Colonic mucosa (tissue), 4 donors: ENCODE results near the gene CDKAL1. TPM values are rescaled to one million over a fixed set of nuclear protein-coding genes. Genes with fewer than 3 reads are reported as not detected.
"Not testable (repeated sequence)": the region's sequence is repeated elsewhere in the genome, so short reads cannot be mapped to it uniquely, and the experiment has no call there.

ENCODE experiments used
- DNase-seq: peaks from one replicate; pipeline ENCODE4 v3.0.0-alpha.2; 2020
- H3K27ac ChIP-seq: fragments of 200-600 bp; one replicate; pipeline ENCODE4 v1.8.0; 2021
- H3K27me3 ChIP-seq: fragments of 200-600 bp; one replicate; pipeline ENCODE4 v1.8.0; 2021
- H3K36me3 ChIP-seq: fragments of 200-600 bp; one replicate; pipeline ENCODE4 v1.8.0; 2021
- H3K4me1 ChIP-seq: fragments of 200-600 bp; one replicate; pipeline ENCODE4 v1.8.0; 2021; ENCODE audit warnings: mild to moderate bottlenecking
- H3K4me3 ChIP-seq: fragments of 200-600 bp; one replicate; pipeline ENCODE4 v1.8.0; 2021
- H3K9ac ChIP-seq, 2 donors: one replicate each; pipeline ENCODE4 v1.7.0; 2013; ENCODE audit warnings: control low read depth in 2 of 2, low read depth in 2 of 2, low read length in 2 of 2
- H3K9me3 ChIP-seq: fragments of 200-600 bp; one replicate; pipeline ENCODE4 v1.8.0; 2021
- intact Hi-C: fragments of 100-400 bp; cut with DNase I; formaldehyde crosslinking; loops from one replicate; pipeline ENCODE4 v1.14.1; 2022
- total RNA-seq, 2 donors: library from RNA; stranded (reverse); fragmentation: NEBNext Ultra II Directional in 1 of 2; extraction: Animal tissue kit (Norgen Biotek cat#: 25700) in 1 of 2; gene quantifications; one replicate each; pipeline ENCODE4 v1.2.1, GENCODE V29; 2021
- TF ChIP-seq, protein P1 (sequence below): fragments of 200-600 bp; IDR thresholded peaks from one replicate; pipeline ENCODE4 v1.8.0; 2022; ENCODE audit warnings: antibody characterized with exemption, mild to moderate bottlenecking
- donor health status: healthy.
- donor health status: DM: no; HTN: no; CAD: no.
- donor health status: DM: no; HTN: no; CAD: no.

CDKAL1 gene
- total RNA-seq, 2 donors from 2014 or later, result 13.8 to 14.2 TPM

DNA sequence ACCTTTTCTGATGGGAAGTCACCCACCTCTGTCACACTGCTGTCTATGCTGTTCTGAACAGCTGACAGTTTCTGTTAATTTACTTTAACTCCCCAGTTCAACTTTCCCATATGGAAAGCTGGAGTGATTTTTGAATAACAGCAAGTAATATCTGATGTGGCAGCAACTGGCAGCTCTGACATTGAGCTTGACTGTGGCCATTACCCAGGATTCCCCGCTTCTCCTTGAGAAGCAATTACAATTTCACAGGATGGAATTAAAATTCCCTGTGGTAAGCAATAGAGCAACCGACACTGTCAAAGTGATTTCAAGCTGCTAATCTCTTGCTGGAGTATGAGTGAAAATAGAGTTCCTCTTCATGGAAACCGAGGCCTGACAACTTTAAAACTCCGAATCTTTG, 711.2 kb downstream of the CDKAL1 start:
- Histone ChIP-seq H3K4me3 (no peak overlapping the region), H3K36me3 (no peaks in the 10 kb centered on the region), H3K4me1 (no peaks in the 10 kb centered on the region), H3K27me3 (no peaks in the 10 kb centered on the region), H3K27ac (no peak overlapping the region), H3K9ac (no peak overlapping the region), H3K9me3 (no peaks in the 10 kb centered on the region)
- intact Hi-C loops, result no loop called here
- TF ChIP-seq, protein P1, sequence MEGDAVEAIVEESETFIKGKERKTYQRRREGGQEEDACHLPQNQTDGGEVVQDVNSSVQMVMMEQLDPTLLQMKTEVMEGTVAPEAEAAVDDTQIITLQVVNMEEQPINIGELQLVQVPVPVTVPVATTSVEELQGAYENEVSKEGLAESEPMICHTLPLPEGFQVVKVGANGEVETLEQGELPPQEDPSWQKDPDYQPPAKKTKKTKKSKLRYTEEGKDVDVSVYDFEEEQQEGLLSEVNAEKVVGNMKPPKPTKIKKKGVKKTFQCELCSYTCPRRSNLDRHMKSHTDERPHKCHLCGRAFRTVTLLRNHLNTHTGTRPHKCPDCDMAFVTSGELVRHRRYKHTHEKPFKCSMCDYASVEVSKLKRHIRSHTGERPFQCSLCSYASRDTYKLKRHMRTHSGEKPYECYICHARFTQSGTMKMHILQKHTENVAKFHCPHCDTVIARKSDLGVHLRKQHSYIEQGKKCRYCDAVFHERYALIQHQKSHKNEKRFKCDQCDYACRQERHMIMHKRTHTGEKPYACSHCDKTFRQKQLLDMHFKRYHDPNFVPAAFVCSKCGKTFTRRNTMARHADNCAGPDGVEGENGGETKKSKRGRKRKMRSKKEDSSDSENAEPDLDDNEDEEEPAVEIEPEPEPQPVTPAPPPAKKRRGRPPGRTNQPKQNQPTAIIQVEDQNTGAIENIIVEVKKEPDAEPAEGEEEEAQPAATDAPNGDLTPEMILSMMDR, result no peak
- DNase-seq, result no peak

- H3K4me3 ChIP-seq, result no peak overlapping the region
- no peaks in the 10 kb centered on the region for H3K27me3 ChIP-seq
- TF ChIP-seq, protein P1, result no peak
- H3K4me1 ChIP-seq, result no peaks in the 10 kb centered on the region
- no peaks in the 10 kb centered on the region for H3K9me3 ChIP-seq
- intact Hi-C loops, result no loop called here
- no peak for DNase-seq
- no peak overlapping the region for H3K27ac ChIP-seq
- H3K9ac ChIP-seq, result no peak overlapping the region
- no peaks in the 10 kb centered on the region for H3K36me3 ChIP-seq
Measured at GRCh38 chr6:21246075-21246474, 711.8 kb downstream of the CDKAL1 start.

DNA sequence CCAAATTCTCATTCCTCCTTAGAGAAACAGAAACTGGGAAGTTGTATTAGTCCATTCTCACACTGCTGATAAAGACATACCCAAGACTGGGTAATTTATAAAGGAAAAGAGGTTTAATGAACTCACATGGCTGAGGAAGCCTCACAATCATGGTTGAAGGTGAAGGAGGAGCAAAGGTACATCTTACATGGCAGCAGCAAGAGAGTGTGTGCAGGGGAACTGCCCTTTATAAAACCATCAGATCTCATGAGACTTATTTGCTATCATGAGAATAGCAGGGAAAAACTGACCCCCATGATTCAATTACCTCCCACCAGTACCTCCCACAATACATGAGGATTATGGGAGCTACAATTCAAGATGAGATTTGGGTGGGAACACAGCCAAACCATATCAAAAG, 720.2 kb downstream of the CDKAL1 start:
- H3K27ac ChIP-seq, H3K9ac ChIP-seq, H3K4me3 ChIP-seq, H3K4me1 ChIP-seq, intact Hi-C loops, H3K9me3 ChIP-seq, H3K27me3 ChIP-seq, H3K36me3 ChIP-seq, DNase-seq: not testable (repeated sequence)

DNA sequence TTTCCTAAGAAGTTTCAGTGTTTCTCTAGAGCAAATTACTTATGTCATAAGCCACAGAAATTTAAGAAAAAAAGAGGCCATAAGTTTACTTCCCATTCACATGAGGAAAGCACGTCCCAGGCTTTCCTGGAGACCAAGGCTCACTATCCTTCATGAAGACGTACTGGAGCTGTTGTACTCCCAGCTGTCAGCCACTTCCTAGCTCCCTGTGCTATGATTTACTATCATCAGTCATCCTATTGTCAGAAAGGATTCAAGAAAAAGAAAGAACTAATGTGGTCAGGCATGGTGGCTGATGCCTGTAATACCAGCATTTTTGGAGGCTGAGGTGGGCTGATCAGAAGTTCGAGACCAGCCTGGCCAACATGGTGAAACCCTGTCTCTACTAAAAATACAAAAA, 721.9 kb downstream of the CDKAL1 start:
- Histone ChIP-seq H3K27me3 (no peaks in the 10 kb centered on the region), H3K9ac (no peak overlapping the region), H3K27ac (no peak overlapping the region), H3K4me1 (no peaks in the 10 kb centered on the region), H3K36me3 (no peaks in the 10 kb centered on the region), H3K4me3 (no peak overlapping the region), H3K9me3 (no peaks in the 10 kb centered on the region)
- no peak for DNase-seq
- intact Hi-C loops, result no loop called here
- TF ChIP-seq, protein P1, result no peak

DNA sequence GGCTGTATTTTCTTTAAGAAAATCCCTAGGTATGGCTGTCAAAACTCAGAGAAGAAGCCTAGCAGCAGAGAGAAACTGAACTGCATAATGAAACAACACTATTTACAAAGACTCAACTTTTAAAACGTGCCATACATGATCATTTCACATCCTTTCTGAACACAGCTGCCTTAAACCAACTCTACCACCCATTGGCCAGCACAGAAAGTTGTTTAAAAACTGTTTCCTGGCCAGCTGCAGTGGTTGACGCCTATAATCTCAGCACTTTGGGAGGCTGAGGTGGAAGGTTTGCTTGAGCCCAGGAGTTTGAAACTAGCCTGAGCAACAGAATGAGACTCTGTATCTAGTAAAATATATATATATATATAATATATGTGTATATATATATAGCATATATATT, 722.9 kb downstream of the CDKAL1 start:
- Histone ChIP-seq H3K4me1 (no peaks in the 10 kb centered on the region), H3K36me3 (no peaks in the 10 kb centered on the region), H3K9ac (peak overlapping the region in 1 of 2 donors; percentile 9), H3K4me3 (no peak overlapping the region), H3K27me3 (no peaks in the 10 kb centered on the region), H3K27ac (no peak overlapping the region), H3K9me3 (no peaks in the 10 kb centered on the region)
- TF ChIP-seq, protein P1, result no peak
- no peak for DNase-seq
- intact Hi-C loops, result no loop called here

DNA sequence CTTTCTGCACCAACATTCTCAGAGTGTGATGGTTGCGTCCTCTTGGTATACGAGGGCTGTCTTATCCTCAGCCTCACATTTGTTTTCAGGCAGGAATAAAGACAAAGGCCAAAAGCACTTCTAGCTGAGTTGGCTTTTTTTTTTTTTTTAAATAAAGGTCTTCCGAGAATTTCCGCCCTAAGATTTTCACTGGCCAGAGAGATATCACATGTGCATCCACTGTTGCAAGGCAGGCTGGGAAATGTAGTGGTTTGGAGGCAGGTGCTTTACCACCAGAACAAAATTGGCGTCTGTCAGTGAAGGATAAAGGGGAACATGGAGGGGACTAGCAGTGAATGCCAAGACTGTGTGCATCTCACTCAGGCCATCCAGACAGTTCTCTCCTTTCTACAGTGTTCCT, 724.4 kb downstream of the CDKAL1 start:
- H3K27me3 ChIP-seq, result no peaks in the 10 kb centered on the region
- no peaks in the 10 kb centered on the region for H3K4me1 ChIP-seq
- TF ChIP-seq, protein P1, result no peak
- H3K9ac ChIP-seq, result no peak overlapping the region
- DNase-seq, result no peak
- no peaks in the 10 kb centered on the region for H3K9me3 ChIP-seq
- H3K36me3 ChIP-seq, result no peaks in the 10 kb centered on the region
- intact Hi-C loops, result no loop called here
- no peak overlapping the region for H3K27ac ChIP-seq
- no peak overlapping the region for H3K4me3 ChIP-seq
